Muscle of arm (tissue), 12 donors: ENCODE data around the gene STARD8. TPM values are rescaled to one million over a fixed set of nuclear protein-coding genes. Genes with fewer than 3 reads are reported as not detected.

Source experiments
- DNase-seq: peaks from one replicate; pipeline ENCODE4 v3.0.0-alpha.2; 2013
- polyA plus RNA-seq, 12 donors: library from polyadenylated mRNA; unstranded; fragments of 120-200 nt; gene quantifications; one replicate each; pipeline ENCODE4 v1.2.1, GENCODE V29; 2013; ENCODE audit not compliant: insufficient read length in 12 of 12

STARD8 gene
- polyA plus RNA-seq, 12 donors = 7.7 to 27.7 (median 14.6) TPM; not detected in 1

GRCh38 chrX:68710870-68711576 lies 63.6 kb downstream of the STARD8 start:
- DNase-seq = no peak

GRCh38 chrX:68711845-68712244 lies 64.4 kb downstream of the STARD8 start:
- no peak for DNase-seq

DNA sequence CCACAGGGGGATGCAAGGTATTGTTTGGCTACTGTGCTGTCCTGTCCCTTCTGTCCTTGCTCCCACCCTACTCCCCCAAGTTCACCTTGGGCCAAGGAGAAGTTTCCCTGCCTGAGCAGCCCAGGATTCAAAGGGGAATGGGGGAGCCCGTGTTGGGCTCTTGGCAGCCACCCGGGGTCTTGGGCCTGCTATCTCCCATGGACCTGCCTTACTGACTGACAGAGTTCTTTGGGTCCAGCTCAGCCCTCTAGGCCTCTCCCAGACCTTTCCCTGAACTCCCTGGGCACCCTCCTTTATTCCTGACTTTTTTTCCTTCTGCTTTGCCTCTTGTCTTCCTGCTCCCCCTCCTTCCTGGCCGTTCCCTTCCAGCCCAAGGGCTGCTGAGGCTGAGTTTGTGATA lies 67.4 kb downstream of the STARD8 start:
- no peak for DNase-seq

- DNase-seq = no peak
Observed at GRCh38 chrX:68717196-68717595, 69.7 kb downstream of the STARD8 start.

GRCh38 chrX:68717663-68718442 lies 70.4 kb downstream of the STARD8 start:
- DNase-seq = no peak

DNA sequence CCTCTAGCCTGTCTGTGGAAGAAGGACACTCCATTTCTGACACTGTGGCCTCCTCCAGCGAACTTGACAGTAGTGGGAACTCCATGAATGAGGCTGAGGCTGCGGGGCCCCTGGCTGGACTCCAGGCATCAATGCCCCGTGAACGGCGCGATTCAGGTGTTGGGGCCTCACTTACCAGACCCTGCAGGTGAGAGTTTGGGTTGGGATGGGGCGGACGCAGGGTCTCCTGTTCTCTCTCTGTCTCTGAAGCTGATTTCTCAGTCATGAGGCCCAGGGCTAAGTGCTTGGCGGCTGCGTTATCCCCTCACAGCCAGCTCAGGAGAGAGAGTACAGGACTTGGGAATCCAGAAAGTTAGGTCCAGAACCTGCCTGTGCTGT lies 71.0 kb downstream of the STARD8 start:
- no peak for DNase-seq

DNA sequence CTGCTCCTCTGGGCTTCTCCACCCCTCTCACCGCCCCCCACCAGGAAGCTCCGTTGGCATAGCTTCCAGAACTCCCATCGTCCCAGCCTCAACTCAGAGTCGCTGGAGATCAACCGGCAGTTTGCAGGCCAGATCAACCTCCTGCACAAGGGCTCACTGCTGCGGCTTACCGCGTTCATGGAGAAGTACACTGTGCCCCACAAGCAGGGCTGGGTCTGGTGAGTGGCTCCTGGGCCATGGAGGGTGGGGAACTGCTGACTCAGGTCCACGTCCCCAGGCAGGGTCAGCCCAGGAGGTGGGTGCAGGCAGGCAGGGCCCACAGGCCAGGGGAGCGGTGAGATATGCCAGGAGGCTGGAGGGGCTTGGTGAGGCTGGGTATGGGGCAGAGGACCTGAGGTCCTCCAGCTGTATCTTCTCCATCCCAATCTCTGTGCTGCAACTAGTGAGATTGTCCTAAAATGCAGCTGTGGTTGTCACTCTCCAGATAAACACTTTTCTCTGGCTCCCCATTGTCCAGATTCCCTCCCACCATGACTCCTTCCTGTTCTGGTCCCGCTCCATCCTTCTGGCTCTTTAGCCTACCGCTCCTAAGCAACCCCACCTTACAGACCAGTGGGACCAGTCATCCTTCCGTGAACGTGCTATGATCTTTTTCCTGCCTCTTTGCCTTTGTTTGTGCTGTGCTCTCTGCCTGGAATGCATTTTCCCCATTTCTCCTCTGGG lies 71.9 kb downstream of the STARD8 start:
- DNase-seq = no peak

- no peak for DNase-seq
Observed at GRCh38 chrX:68719904-68720614, 72.6 kb downstream of the STARD8 start.

- DNase-seq = no peak
Observed at GRCh38 chrX:68720851-68721250, 73.4 kb downstream of the STARD8 start.

DNA sequence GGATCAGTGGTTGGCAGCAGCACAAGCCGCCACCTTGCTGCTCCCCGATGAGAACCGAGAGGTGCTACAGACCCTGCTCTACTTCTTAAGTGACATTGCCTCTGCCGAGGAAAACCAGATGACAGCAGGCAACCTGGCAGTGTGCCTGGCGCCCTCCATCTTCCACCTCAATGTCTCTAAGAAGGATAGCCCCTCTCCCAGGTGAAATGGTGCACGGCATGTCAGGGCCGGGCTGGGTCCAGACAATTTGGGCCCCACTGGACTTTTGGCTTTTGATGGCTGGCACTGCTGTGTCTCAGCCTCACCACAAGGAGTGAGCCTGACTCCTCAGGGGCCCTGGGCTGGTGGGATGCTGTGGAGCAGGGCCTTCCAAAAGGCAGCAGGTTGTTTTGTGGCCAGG lies 74.1 kb downstream of the STARD8 start:
- no peak for DNase-seq

GRCh38 chrX:68721991-68722860 lies 74.8 kb downstream of the STARD8 start:
- DNase-seq = no peak

DNA sequence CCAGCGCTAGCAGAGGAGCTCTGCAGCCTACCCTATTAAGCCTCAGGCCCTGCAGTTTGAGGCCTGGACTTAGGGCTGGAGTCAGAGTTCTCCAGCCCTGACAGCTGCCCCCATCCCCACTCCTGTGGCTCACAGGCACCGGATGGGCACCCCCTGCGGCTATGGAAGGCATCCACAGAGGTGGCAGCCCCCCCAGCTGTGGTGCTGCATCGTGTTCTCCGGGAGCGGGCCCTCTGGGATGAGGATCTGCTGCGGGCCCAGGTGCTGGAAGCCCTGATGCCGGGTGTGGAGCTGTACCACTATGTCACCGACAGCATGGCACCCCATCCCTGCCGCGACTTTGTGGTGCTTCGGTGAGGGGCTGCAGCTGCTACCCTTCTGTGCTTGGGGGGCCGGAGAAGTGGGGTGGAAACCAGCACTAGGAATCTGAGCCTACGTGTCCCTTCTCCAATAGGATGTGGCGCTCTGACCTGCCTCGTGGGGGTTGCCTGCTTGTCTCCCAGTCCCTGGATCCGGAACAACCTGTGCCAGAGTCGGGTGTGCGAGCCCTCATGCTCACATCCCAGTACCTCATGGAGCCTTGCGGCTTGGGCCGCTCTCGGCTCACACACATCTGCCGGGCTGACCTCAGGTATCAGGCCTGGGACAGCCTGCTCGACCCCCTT lies 76.2 kb downstream of the STARD8 start:
- DNase-seq = no peak

GRCh38 chrX:68724531-68725020 lies 77.1 kb downstream of the STARD8 start:
- no peak for DNase-seq

- no peak for DNase-seq
Observed at GRCh38 chrX:68725756-68726365, 78.4 kb downstream of the STARD8 start.

GRCh38 chrX:68726366-68726765 lies 78.9 kb downstream of the STARD8 start:
- no peak for DNase-seq

GRCh38 chrX:68727696-68728095 lies 80.2 kb downstream of the STARD8 start:
- no peak for DNase-seq

GRCh38 chrX:68728186-68728585 lies 80.7 kb downstream of the STARD8 start:
- DNase-seq = no peak

- DNase-seq = no peak
Observed at GRCh38 chrX:68731254-68731653, 83.8 kb downstream of the STARD8 start.

- peak; percentile 41 for DNase-seq
Observed at GRCh38 chrX:68732906-68733493, 85.5 kb downstream of the STARD8 start.
